Activated T-cell treated with anti-CD3 and anti-CD28 coated beads, Interleukin-2, amount 50 U/mL, for 1 hour (primary cell): ENCODE measurements around the gene GNG2.

Experiments used
- DNase-seq: peaks from one replicate; pipeline ENCODE4 v3.0.0-alpha.2; 2020

The GNG2 gene

GRCh38 chr14:51950007-51950406 lies 89.6 kb downstream of the GNG2 start:
- DNase-seq, result no peak

- DNase-seq, result no peak
These were observed 91.2 kb downstream of the GNG2 start for GRCh38 chr14:51951656-51952055.

- no peak for DNase-seq
These were observed 93.6 kb downstream of the GNG2 start for GRCh38 chr14:51954031-51954430.

- no peak for DNase-seq
These were observed 94.2 kb downstream of the GNG2 start for GRCh38 chr14:51954657-51955056.

GRCh38 chr14:51957950-51958349 lies 97.5 kb downstream of the GNG2 start:
- DNase-seq, result no peak

GRCh38 chr14:51959928-51960327 lies 99.5 kb downstream of the GNG2 start:
- no peak for DNase-seq

- no peak for DNase-seq
These were observed 100.5 kb downstream of the GNG2 start for GRCh38 chr14:51960866-51961265.

GRCh38 chr14:51962711-51963110 lies 102.3 kb downstream of the GNG2 start:
- no peak for DNase-seq

GRCh38 chr14:51963286-51963685 lies 102.9 kb downstream of the GNG2 start:
- DNase-seq, result no peak

- DNase-seq, result no peak
These were observed 107.1 kb downstream of the GNG2 start for GRCh38 chr14:51967521-51967920.

- no peak for DNase-seq
These were observed 109.6 kb downstream of the GNG2 start for GRCh38 chr14:51969852-51970540.

GRCh38 chr14:51972566-51972965 lies 112.2 kb downstream of the GNG2 start:
- no peak for DNase-seq

- DNase-seq, result no peak
These were observed 116.7 kb downstream of the GNG2 start for GRCh38 chr14:51977075-51977474.

GRCh38 chr14:51978681-51979085 lies 118.3 kb downstream of the GNG2 start:
- DNase-seq, result no peak

- DNase-seq, result peak; percentile 82
These were observed 118.8 kb downstream of the GNG2 start for GRCh38 chr14:51979088-51979709.

- DNase-seq, result no peak
These were observed 120.9 kb downstream of the GNG2 start for GRCh38 chr14:51981218-51981854.

- DNase-seq, result no peak
These were observed 127.8 kb downstream of the GNG2 start for GRCh38 chr14:51988221-51988620.

GRCh38 chr14:51989293-51990234 lies 129.2 kb downstream of the GNG2 start, which contains the start of gene RTRAF:
RTRAF (plus strand) TSS chr14:51989546; CDS start chr14:51989640, 94 bp downstream.
- DNase-seq, result peak; percentile 90

- no peak for DNase-seq
These were observed 130.1 kb downstream of the GNG2 start for GRCh38 chr14:51990488-51990887.

GRCh38 chr14:51993285-51993920 lies 133.0 kb downstream of the GNG2 start:
- DNase-seq, result no peak

- DNase-seq, result no peak
These were observed 135.8 kb downstream of the GNG2 start for GRCh38 chr14:51996148-51996746.

- no peak for DNase-seq
These were observed 137.9 kb downstream of the GNG2 start for GRCh38 chr14:51998348-51998747.
